ENCODE results near the gene CCDC190.

- TF ChIP-seq, protein P1, sequence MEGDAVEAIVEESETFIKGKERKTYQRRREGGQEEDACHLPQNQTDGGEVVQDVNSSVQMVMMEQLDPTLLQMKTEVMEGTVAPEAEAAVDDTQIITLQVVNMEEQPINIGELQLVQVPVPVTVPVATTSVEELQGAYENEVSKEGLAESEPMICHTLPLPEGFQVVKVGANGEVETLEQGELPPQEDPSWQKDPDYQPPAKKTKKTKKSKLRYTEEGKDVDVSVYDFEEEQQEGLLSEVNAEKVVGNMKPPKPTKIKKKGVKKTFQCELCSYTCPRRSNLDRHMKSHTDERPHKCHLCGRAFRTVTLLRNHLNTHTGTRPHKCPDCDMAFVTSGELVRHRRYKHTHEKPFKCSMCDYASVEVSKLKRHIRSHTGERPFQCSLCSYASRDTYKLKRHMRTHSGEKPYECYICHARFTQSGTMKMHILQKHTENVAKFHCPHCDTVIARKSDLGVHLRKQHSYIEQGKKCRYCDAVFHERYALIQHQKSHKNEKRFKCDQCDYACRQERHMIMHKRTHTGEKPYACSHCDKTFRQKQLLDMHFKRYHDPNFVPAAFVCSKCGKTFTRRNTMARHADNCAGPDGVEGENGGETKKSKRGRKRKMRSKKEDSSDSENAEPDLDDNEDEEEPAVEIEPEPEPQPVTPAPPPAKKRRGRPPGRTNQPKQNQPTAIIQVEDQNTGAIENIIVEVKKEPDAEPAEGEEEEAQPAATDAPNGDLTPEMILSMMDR (IDR thresholded peaks at IDR 0.05 in 4 of 5, conservative IDR thresholded peaks at IDR 0.05 in 1 of 5) = no peak
- no peak for TF ChIP-seq POLR2A (IDR thresholded peaks at IDR 0.05)
These were observed 5.4 kb downstream of the CCDC190 start for GRCh38 chr1:162855461-162856150.
